WTC11 (cell line): ENCODE data around the gene USP2. TPM values are rescaled to one million over a fixed set of nuclear protein-coding genes. Genes with fewer than 3 reads are reported as not detected.

ENCODE experiments used
- ATAC-seq: fragments of 200-7000 bp; cut with Tn5 transposase; 2 replicates; pipeline ENCODE4 v1.10.0; 2021; ENCODE audit warnings: mild to moderate bottlenecking, moderate library complexity
- CTCF ChIA-PET: fragments of 300-600 bp; sonication (Branson Sonifier 250); formaldehyde crosslinking; loops from one replicate; lab custom pipeline; 2021; ENCODE audit warnings: antibody characterized with exemption; lab: Charles Lee
- POLR2A ChIA-PET: fragments of 350-600 bp; sonication (Branson Sonifier 250); formaldehyde crosslinking; loops from one replicate; lab custom pipeline; 2021; ENCODE audit warnings: antibody characterized with exemption; lab: Charles Lee
- DNase-seq: peaks from one replicate; pipeline ENCODE4 v3.0.0; 2021; ENCODE audit warnings: low spot score
- H3K27ac Mint-ChIP-seq: 2 replicates; pipeline ENCODE4 v1.8.0; 2021; ENCODE audit warnings: mixed read lengths
- H3K27me3 Mint-ChIP-seq: 2 replicates; pipeline ENCODE4 v1.8.0; 2021; ENCODE audit warnings: low read depth, mild to moderate bottlenecking, moderate library complexity, mixed read lengths
- H3K36me3 Mint-ChIP-seq: 2 replicates; pipeline ENCODE4 v1.8.0; 2021; ENCODE audit warnings: mixed read lengths
- H3K4me1 Mint-ChIP-seq: 2 replicates; pipeline ENCODE4 v1.8.0; 2022; ENCODE audit warnings: mixed read lengths
- H3K4me3 Mint-ChIP-seq: 2 replicates; pipeline ENCODE4 v1.8.0; 2021; ENCODE audit warnings: mild to moderate bottlenecking, moderate library complexity, mixed read lengths
- H3K9me3 Mint-ChIP-seq: 2 replicates; pipeline ENCODE4 v1.8.0; 2021; ENCODE audit warnings: mixed read lengths
- CTCF ChIP-seq: fragments of 200-600 bp; IDR thresholded peaks from 2 replicates; pipeline ENCODE4 v1.8.0; 2022; ENCODE audit warnings: antibody characterized with exemption
- JAZF1 ChIP-seq: fragments of 250-450 bp; sonication (Bioruptor Pico); IDR thresholded peaks from 2 replicates; pipeline ENCODE4 v1.9.0; 2021; ENCODE audit warnings: moderate library complexity, mild to moderate bottlenecking, inconsistent platforms
- KAT7 ChIP-seq: sonication (generic); formaldehyde crosslinking; IDR thresholded peaks from 2 replicates; pipeline ENCODE4 v1.8.1; 2023; ENCODE audit warnings: missing genetic modification reagents, mild to moderate bottlenecking, borderline replicate concordance
- NFATC4 ChIP-seq: fragments of 250-450 bp; sonication (Bioruptor Pico); IDR thresholded peaks from 2 replicates; pipeline ENCODE4 v1.9.0; 2021; ENCODE audit warnings: mild to moderate bottlenecking
- NFYB ChIP-seq: sonication (generic); formaldehyde crosslinking; conservative IDR thresholded peaks from 2 replicates; pipeline ENCODE4 v1.8.0; 2022; ENCODE audit warnings: low read depth, missing genetic modification reagents
- NR1H2 ChIP-seq: sonication (generic); formaldehyde crosslinking; IDR thresholded peaks from 2 replicates; pipeline ENCODE4 v1.9.0; 2021; ENCODE audit warnings: mild to moderate bottlenecking, moderate library complexity, missing genetic modification reagents
- USF1 ChIP-seq: sonication (generic); formaldehyde crosslinking; IDR thresholded peaks from 2 replicates; pipeline ENCODE4 v1.8.0; 2022; ENCODE audit warnings: mild to moderate bottlenecking, missing genetic modification reagents
- total RNA-seq: library from RNA; stranded (reverse); gene quantifications from 3 replicates; pipeline ENCODE4 v1.2.3, GENCODE V29; 2021
- TF ChIP-seq, protein P1 (sequence below): sonication (generic); formaldehyde crosslinking; conservative IDR thresholded peaks from 2 replicates; pipeline ENCODE4 v1.8.1; 2022; ENCODE audit warnings: mild to moderate bottlenecking, missing genetic modification reagents
- TF ChIP-seq, protein P2 (sequence below): sonication (generic); formaldehyde crosslinking; IDR thresholded peaks from 2 replicates; pipeline ENCODE4 v1.8.1; 2023; ENCODE audit warnings: mild to moderate bottlenecking, missing genetic modification reagents, moderate library complexity
- TF ChIP-seq, protein P3 (sequence below): sonication (generic); formaldehyde crosslinking; IDR thresholded peaks from 2 replicates; pipeline ENCODE4 v1.8.1; 2022; ENCODE audit warnings: mild to moderate bottlenecking, moderate library complexity, missing genetic modification reagents

Gene USP2
- total RNA-seq, 1 experiment from 2014 or later = 8.0 TPM

DNA sequence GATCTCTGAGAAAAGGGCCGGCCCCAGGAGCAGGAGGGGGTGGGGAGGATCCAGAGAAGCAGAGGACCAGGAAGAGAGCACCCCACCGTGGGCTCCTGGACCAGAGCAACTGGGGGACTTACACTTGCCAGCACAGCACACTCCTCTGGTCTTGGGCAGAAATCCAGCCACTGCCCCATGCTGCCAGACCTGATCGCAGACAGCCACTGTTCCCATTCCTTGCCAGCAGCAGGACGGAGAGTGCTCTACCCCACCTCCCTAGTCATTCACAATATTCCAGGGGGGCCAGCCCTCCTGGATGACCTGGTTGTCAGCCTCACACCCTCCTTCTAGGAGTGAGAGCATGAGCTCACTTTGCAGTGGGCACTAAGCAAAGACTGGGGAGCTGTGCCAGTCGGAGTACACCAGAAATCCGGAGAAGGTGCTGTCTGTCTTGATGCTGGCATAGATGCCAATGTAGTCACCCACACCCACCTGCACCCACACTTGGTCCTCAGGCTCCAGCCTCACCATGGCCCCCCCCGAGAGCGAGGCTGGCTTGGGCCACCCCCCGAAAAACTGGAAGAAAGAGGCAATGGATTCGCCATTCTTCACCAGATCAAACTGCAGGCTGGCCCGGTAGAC, 42.4 kb downstream of the USP2 start:
- H3K4me3 Mint-ChIP-seq = peak overlapping the region; percentile 100
- DNase-seq = no peak

GRCh38 chr11:119338318-119338890, 43.1 kb downstream of the USP2 start:
- Mint-ChIP-seq H3K4me1 (peaks cover 55% of the 10 kb centered on the region), H3K27ac (peak overlapping the region; percentile 96), H3K9me3 (no peaks in the 10 kb centered on the region), H3K36me3 (peaks cover 7% of the 10 kb centered on the region), H3K4me3 (peak overlapping the region; percentile 100), H3K27me3 (peaks cover 41% of the 10 kb centered on the region)
- ChIA-PET POLR2A (interaction anchor here (0.5 to 3.9 kb wide), 14 partner anchors 15 to 1252 kb away, joined by 3 to 35 read pairs (median 4); partner anchors contain the start of genes MCAM and THY1), CTCF (interaction anchor here (0.5 to 10.4 kb wide), 76 partner anchors 10 to 1276 kb away, joined by 3 to 387 read pairs (median 4); partner anchors contain the start of genes C2CD2L, CBL, DPAGT1 and HINFP)
- TF ChIP-seq CTCF = peak; percentile 68
- TF ChIP-seq NFATC4 (CRISPR knock-in tag) = no peak
- ATAC-seq (peak; percentile 31), DNase-seq (peak; percentile 89)

More for the DNA sequence above, 42.4 kb downstream of the USP2 start:
- POLR2A ChIA-PET = interaction anchor here (1.0 to 3.9 kb wide), 5 partner anchors 16 to 39 kb away, joined by 3 to 35 read pairs (median 9); partner anchors contain the start of gene MCAM
- no peaks in the 10 kb centered on the region for H3K9me3 Mint-ChIP-seq
- TF ChIP-seq JAZF1 (CRISPR knock-in tag) = no peak
- TF ChIP-seq NR1H2 (CRISPR knock-in tag) = 0 out of 2 replicates have a peak, but pooled peaks have one; percentile 17
- TF ChIP-seq, all 79 proteins: peak for 1
- CTCF ChIA-PET = interaction anchor here (0.5 to 10.4 kb wide), 57 partner anchors 9 to 679 kb away, joined by 3 to 387 read pairs (median 6); partner anchors contain the start of genes CBL, DPAGT1, HINFP and HMBS
- ATAC-seq = no peak
- no peak overlapping the region for H3K27ac Mint-ChIP-seq
- H3K36me3 Mint-ChIP-seq = peaks cover 7% of the 10 kb centered on the region
- peaks cover 52% of the 10 kb centered on the region for H3K4me1 Mint-ChIP-seq
- peaks cover 46% of the 10 kb centered on the region for H3K27me3 Mint-ChIP-seq

DNA sequence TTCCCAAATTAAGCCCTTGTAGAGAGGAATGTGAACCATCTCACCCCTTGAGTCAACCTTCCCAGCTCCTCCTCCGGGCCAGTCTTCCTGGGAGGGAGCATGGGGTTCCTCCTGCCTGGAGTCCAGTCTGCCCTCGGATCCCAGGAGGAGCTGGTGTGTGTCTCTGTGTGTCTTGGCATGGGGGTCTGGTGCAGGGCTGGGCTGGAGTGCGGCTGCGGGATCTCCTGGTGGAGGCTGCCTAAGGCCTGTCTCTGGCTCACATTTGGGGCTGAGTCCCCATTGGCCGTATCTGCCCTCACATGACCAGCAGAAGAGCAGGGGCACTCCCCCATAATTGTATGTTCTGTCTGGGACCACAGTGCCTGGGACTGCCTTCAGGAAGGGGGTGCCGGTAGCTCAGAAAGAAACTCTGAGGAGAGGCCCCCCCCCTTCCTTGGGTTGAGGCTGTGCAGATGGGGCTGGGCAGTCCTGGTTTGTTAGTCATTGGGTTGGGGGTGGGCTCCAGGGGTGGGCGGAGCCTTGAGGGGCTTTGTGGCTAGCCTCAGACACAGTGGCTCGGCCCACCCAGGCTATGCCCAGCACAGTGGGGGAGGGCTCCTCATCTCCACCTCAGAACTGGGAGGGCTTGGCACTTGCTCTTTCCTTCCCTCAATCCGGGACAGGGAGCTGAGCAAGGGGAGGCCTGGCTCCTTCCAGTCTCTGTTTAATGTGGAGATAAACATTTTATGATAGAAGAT, 43.7 kb downstream of the USP2 start:
- TF ChIP-seq USF1 (CRISPR knock-in tag) (peak; percentile 87), NFYB (CRISPR knock-in tag) (peak; percentile 38; the same call in 1 of the 2 replicates), KAT7 (no peak)
- TF ChIP-seq, protein P1, sequence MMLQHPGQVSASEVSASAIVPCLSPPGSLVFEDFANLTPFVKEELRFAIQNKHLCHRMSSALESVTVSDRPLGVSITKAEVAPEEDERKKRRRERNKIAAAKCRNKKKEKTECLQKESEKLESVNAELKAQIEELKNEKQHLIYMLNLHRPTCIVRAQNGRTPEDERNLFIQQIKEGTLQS (CRISPR knock-in tag) = no peak
- TF ChIP-seq, protein P2, sequence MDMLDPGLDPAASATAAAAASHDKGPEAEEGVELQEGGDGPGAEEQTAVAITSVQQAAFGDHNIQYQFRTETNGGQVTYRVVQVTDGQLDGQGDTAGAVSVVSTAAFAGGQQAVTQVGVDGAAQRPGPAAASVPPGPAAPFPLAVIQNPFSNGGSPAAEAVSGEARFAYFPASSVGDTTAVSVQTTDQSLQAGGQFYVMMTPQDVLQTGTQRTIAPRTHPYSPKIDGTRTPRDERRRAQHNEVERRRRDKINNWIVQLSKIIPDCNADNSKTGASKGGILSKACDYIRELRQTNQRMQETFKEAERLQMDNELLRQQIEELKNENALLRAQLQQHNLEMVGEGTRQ = peak; percentile 88
- TF ChIP-seq, protein P3, sequence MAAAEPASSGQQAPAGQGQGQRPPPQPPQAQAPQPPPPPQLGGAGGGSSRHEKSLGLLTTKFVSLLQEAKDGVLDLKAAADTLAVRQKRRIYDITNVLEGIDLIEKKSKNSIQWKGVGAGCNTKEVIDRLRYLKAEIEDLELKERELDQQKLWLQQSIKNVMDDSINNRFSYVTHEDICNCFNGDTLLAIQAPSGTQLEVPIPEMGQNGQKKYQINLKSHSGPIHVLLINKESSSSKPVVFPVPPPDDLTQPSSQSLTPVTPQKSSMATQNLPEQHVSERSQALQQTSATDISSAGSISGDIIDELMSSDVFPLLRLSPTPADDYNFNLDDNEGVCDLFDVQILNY (CRISPR knock-in tag) = no peak
- TF ChIP-seq, all 79 proteins: peak for 3
- Mint-ChIP-seq H3K27ac (peak overlapping the region; percentile 96), H3K27me3 (peaks cover 34% of the 10 kb centered on the region), H3K9me3 (no peaks in the 10 kb centered on the region), H3K36me3 (peaks cover 7% of the 10 kb centered on the region), H3K4me1 (peaks cover 57% of the 10 kb centered on the region), H3K4me3 (peak overlapping the region; percentile 100)
- ATAC-seq (peak; percentile 31), DNase-seq (peak; percentile 71)
- CTCF ChIA-PET = interaction anchor here (0.6 to 10.4 kb wide), 72 partner anchors 9 to 1275 kb away, joined by 3 to 387 read pairs (median 4); partner anchors contain the start of genes C2CD2L, CBL, DPAGT1 and HINFP
- POLR2A ChIA-PET = interaction anchor here (0.6 to 3.9 kb wide), 12 partner anchors 14 to 854 kb away, joined by 3 to 35 read pairs (median 4); partner anchors contain the start of genes MCAM and THY1
